CD1c-positive myeloid dendritic cell (primary cell): Measurements from ENCODE around the gene TBC1D30.

Experiments used
- DNase-seq: peaks from one replicate; pipeline ENCODE4 v3.0.0-alpha.2; 2016; ENCODE audit errors: extremely low spot score

Gene TBC1D30

GRCh38 chr12:64860446-64860998, 36.1 kb downstream of the TBC1D30 start:
- DNase-seq = no peak

GRCh38 chr12:64864319-64864718, 39.9 kb downstream of the TBC1D30 start:
- no peak for DNase-seq

- DNase-seq = no peak
Observed at GRCh38 chr12:64875186-64875585, 50.7 kb downstream of the TBC1D30 start.

- DNase-seq = no peak
Observed at GRCh38 chr12:64876388-64877071, 52.1 kb downstream of the TBC1D30 start.

- DNase-seq = no peak
Observed at GRCh38 chr12:64877363-64878004, 53.0 kb downstream of the TBC1D30 start.

GRCh38 chr12:64882687-64883086, 58.2 kb downstream of the TBC1D30 start:
- no peak for DNase-seq

- no peak for DNase-seq
Observed at GRCh38 chr12:64883264-64884163, 59.1 kb downstream of the TBC1D30 start.

- DNase-seq = no peak
Observed at GRCh38 chr12:64884164-64884542, 59.7 kb downstream of the TBC1D30 start.

- no peak for DNase-seq
Observed at GRCh38 chr12:64884728-64885127, 60.3 kb downstream of the TBC1D30 start.

GRCh38 chr12:64889434-64890216, 65.2 kb downstream of the TBC1D30 start:
- no peak for DNase-seq

GRCh38 chr12:64890873-64891468, 66.5 kb downstream of the TBC1D30 start:
- peak; percentile 75 for DNase-seq

- DNase-seq = no peak
Observed at GRCh38 chr12:64891629-64892028, 67.2 kb downstream of the TBC1D30 start.

- no peak for DNase-seq
Observed at GRCh38 chr12:64892561-64892960, 68.1 kb downstream of the TBC1D30 start.

GRCh38 chr12:64893961-64894360, 69.5 kb downstream of the TBC1D30 start:
- no peak for DNase-seq

GRCh38 chr12:64894827-64895475, 70.5 kb downstream of the TBC1D30 start:
- no peak for DNase-seq

- no peak for DNase-seq
Observed at GRCh38 chr12:64895526-64895925, 71.1 kb downstream of the TBC1D30 start.

GRCh38 chr12:64900540-64900939, 76.1 kb downstream of the TBC1D30 start:
- DNase-seq = no peak

GRCh38 chr12:64903479-64904152, 79.2 kb downstream of the TBC1D30 start:
- DNase-seq = no peak

- DNase-seq = no peak
Observed at GRCh38 chr12:64907097-64907496, 82.7 kb downstream of the TBC1D30 start.

- no peak for DNase-seq
Observed at GRCh38 chr12:64909124-64909523, 84.7 kb downstream of the TBC1D30 start.
